Neutrophil (primary cell): ENCODE measurements around the gene VSIR.
A peak's percentile ranks its signal among the peaks of the same experiment; 100 is the strongest.

ENCODE experiments used
- H3K27ac ChIP-seq: fragments of 200-600 bp; sonication (generic); 2 replicates; pipeline ENCODE4 v1.5.1; 2016; ENCODE audit warnings: mild to moderate bottlenecking, moderate library complexity
- H3K27me3 ChIP-seq: fragments of 200-600 bp; sonication (generic); 2 replicates; pipeline ENCODE4 v1.6.0; 2016; ENCODE audit warnings: mild to moderate bottlenecking
- H3K36me3 ChIP-seq: fragments of 200-600 bp; sonication (generic); 2 replicates; pipeline ENCODE4 v1.5.1; 2017
- H3K4me1 ChIP-seq, 2 experiments: fragments of 200-600 bp in 1 of 2; sonication (generic) in 1 of 2; 1 replicate in 1 of 2; 2 replicates in 1 of 2; pipeline versions ENCODE4 v1.5.1 to v1.6.1; 2013 to 2016; ENCODE audit warnings: low read depth in 1 of 2, low read length in 1 of 2, mild to moderate bottlenecking in 1 of 2, moderate library complexity in 1 of 2; ENCODE audit not compliant: control insufficient read depth in 1 of 2, insufficient read depth in 1 of 2
- H3K4me3 ChIP-seq, 2 experiments: fragments of 200-600 bp in 1 of 2; sonication (generic) in 1 of 2; 1 replicate in 1 of 2; 2 replicates in 1 of 2; pipeline ENCODE4 v1.5.1; 2013 to 2016; ENCODE audit warnings: low read depth in 1 of 2, low read length in 1 of 2, mild to moderate bottlenecking in 1 of 2, moderate library complexity in 1 of 2
- H3K9me3 ChIP-seq: fragments of 200-600 bp; sonication (generic); 2 replicates; pipeline ENCODE4 v1.5.1; 2016
- CTCF ChIP-seq: fragments of 200-600 bp; sonication (generic); IDR thresholded peaks from 2 replicates; pipeline ENCODE4 v1.5.1; 2016; ENCODE audit warnings: antibody characterized with exemption

The VSIR gene

DNA sequence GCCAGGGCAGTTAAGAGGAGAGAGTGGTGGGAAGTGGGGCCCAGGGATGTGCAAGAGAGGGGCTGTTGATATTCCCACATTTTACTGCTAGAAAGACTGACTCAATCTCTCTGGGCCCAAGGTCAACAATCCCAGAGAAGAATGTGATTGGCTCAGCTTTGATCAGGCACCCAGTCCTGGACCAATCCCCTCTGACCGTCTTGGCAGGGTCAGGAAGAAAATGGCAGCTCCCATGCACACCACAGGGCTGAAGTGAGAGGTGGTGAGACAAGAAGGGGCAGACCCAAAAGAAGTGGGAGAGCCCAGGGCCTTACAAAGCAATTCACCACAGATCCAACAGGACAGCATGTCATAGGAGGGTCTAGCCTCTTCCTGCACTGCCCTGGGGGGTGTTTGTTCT, 50.5 kb downstream of the VSIR start:
- no peaks in the 10 kb centered on the region for H3K27me3 ChIP-seq
- no peak for TF ChIP-seq CTCF
- peaks cover 28 to 36% of the 10 kb centered on the region in 2 experiments for H3K4me1 ChIP-seq

GRCh38 chr10:71721313-71721712, 52.0 kb downstream of the VSIR start:
- no peaks in the 10 kb centered on the region for H3K27me3 ChIP-seq
- no peak overlapping the region for H3K4me3 ChIP-seq
- H3K27ac ChIP-seq = peak overlapping the region; percentile 31
- no peaks in the 10 kb centered on the region for H3K9me3 ChIP-seq
- TF ChIP-seq CTCF = no peak
- H3K4me1 ChIP-seq = peaks cover 26 to 35% of the 10 kb centered on the region in 2 experiments
- no peaks in the 10 kb centered on the region for H3K36me3 ChIP-seq

More for the DNA sequence above, 50.5 kb downstream of the VSIR start:
- Histone ChIP-seq H3K27ac (no peak overlapping the region), H3K4me3 (no peak overlapping the region), H3K36me3 (no peaks in the 10 kb centered on the region), H3K9me3 (no peaks in the 10 kb centered on the region)

- no peak overlapping the region for H3K4me3 ChIP-seq
- peak overlapping the region; percentile 31 for H3K27ac ChIP-seq
- no peaks in the 10 kb centered on the region for H3K27me3 ChIP-seq
- H3K36me3 ChIP-seq = no peaks in the 10 kb centered on the region
- TF ChIP-seq CTCF = no peak
- H3K9me3 ChIP-seq = no peaks in the 10 kb centered on the region
- H3K4me1 ChIP-seq = peaks cover 26 to 35% of the 10 kb centered on the region in 2 experiments
Observed at GRCh38 chr10:71720288-71720687, 53.0 kb downstream of the VSIR start.

DNA sequence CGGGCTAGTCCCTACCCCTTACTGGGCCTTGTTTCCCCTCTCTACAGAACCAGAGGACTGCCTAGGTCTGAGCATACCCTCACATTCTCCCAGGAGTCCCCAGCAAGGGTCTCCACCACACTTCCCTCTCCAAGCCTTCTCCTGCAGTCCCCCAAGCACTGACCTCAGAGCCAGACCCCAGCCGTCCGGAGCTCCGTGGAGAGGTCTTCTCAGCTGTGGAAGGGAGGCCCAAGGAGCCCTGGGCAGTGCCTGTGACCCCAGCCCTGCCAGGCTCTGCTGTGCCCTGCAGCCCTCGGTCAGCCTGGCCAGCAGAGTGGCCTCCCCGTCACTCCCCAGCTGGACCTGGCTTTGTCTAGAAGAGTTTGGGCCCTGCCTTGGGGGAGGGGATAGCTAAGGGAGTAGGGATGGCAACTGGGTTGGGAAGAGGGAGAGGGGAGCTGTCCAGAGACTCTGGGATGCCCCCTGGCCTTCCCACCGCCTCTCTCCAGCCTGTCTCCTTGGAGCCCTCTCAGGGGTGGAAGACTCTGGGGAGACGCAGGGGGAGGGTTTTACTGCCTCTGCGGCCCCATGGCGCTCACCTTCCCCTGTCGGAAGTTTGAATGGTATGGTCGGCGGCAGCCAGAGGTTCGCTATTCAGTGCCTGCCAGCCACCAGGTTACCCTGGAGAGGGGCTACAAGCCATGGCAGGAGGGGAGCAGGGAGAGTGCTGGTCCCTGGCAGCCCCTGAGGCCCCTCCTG, 53.7 kb downstream of the VSIR start, which contains the start of gene C10orf105:
Gene C10orf105 (minus strand): TSS at position 315 of the 738 bp plus-strand sequence. CDS start 3,441 bp downstream, outside the sequence.
- no peak for TF ChIP-seq CTCF
- peaks cover 30 to 38% of the 10 kb centered on the region in 2 experiments for H3K4me1 ChIP-seq
- H3K9me3 ChIP-seq = no peaks in the 10 kb centered on the region
- H3K27me3 ChIP-seq = no peaks in the 10 kb centered on the region
- no peaks in the 10 kb centered on the region for H3K36me3 ChIP-seq
- H3K27ac ChIP-seq = peak within 1 kb of the TSS; percentile 31
- no peak within 1 kb of the TSS for H3K4me3 ChIP-seq

DNA sequence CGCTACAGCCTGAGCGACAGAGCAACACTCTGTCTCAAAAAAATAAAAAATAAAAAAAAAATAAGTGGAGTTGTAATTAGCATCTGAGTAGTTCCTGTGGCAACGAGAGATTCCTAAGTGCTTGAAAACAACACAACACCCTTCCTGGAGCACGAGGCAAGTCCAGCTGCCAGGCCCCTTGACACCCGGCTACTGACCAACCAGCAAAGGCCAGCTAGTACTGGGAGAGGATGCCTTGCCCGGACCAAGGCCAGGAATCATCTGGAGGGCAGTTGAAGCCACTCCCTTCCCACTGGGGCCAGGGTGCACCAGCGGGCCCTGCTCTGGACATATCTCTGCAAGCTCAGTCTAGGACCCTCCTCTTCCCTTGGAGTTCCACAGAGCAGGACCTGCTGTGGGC, 54.3 kb downstream of the VSIR start:
- Histone ChIP-seq H3K4me1 (peaks cover 36 to 44% of the 10 kb centered on the region in 2 experiments), H3K4me3 (no peak overlapping the region), H3K27me3 (no peaks in the 10 kb centered on the region), H3K27ac (no peak overlapping the region), H3K36me3 (no peaks in the 10 kb centered on the region), H3K9me3 (no peaks in the 10 kb centered on the region)
- no peak for TF ChIP-seq CTCF
